ENCODE data around the gene NAA40.
"Not testable (repeated sequence)": the region's sequence is repeated elsewhere in the genome, so short reads cannot be mapped to it uniquely, and the experiment has no call there.

The NAA40 gene

DNA sequence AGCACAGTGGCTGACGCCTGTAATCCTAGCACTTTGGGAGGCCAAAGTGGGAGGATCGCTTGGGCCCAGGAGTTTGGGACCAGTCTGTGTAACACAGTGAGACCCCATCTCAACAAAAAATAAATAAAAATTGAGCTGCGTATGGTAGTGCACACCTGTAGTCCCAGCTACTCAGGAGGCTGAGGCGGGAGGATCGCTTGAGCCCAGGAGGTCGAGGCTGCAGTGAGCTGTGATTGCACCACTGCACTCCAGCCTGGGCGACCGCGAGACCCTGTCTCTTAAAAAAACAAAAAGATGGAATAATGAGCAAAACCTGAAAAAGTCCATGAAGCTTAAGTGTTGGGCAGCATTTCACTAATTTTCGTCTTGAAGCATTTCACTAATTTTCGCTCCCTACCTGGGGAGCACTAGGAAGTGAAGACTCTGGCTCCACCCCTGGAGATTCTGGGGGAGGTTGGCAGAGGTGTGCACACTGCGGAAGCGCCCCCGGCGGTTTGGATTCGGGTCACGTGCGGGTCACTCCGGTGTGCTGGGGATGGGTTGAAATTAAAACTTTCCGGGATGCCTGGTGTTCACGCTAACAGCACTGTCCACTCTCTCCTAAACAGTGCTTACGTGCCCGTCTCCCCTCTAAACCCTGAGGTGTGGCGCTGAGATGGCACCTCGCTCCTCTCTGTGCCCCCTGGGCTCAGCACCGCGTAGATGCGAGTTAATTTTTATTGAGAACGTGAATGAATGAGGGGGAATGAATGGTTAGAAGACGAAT, 906 bp upstream of the NAA40 start:
- DNase-seq: peak in 1 of 2 experiments; percentile 58
- TF ChIP-seq POLR2A (IDR thresholded peaks at IDR 0.05; ENCODE audit: low read length) (no peak), GATA1 (IDR thresholded peaks at IDR 0.05; ENCODE audit: low read depth, low read length) (no peak)

- TF ChIP-seq POLR2A (IDR thresholded peaks at IDR 0.05; ENCODE audit: low read length) (no peak), GATA1 (IDR thresholded peaks at IDR 0.05; ENCODE audit: low read depth, low read length) (no peak)
- peak; percentile 58 to 64 for DNase-seq
Observed at GRCh38 chr11:63939397-63939891, 642 bp downstream of the NAA40 start.

- TF ChIP-seq POLR2A (IDR thresholded peaks at IDR 0.05; ENCODE audit: low read length) (no peak), GATA1 (IDR thresholded peaks at IDR 0.05; ENCODE audit: low read depth, low read length) (no peak)
Observed at GRCh38 chr11:63940786-63941185, 2.0 kb downstream of the NAA40 start.

GRCh38 chr11:63941901-63942300, 3.1 kb downstream of the NAA40 start:
- TF ChIP-seq GATA1 (IDR thresholded peaks at IDR 0.05; ENCODE audit: low read depth, low read length): no peak
- TF ChIP-seq POLR2A (IDR thresholded peaks at IDR 0.05; ENCODE audit: low read length): no peak
- DNase-seq: no peak

More at GRCh38 chr11:63940786-63941185, 2.0 kb downstream of the NAA40 start:
- DNase-seq: no peak

GRCh38 chr11:63942803-63943202, 4.0 kb downstream of the NAA40 start:
- TF ChIP-seq POLR2A (IDR thresholded peaks at IDR 0.05; ENCODE audit: low read length) (no peak), GATA1 (IDR thresholded peaks at IDR 0.05; ENCODE audit: low read depth, low read length) (no peak)
- DNase-seq: no peak

GRCh38 chr11:63944987-63945386, 6.2 kb downstream of the NAA40 start:
- no peak for TF ChIP-seq GATA1 (IDR thresholded peaks at IDR 0.05; ENCODE audit: low read depth, low read length)
- no peak for TF ChIP-seq POLR2A (IDR thresholded peaks at IDR 0.05; ENCODE audit: low read length)

DNA sequence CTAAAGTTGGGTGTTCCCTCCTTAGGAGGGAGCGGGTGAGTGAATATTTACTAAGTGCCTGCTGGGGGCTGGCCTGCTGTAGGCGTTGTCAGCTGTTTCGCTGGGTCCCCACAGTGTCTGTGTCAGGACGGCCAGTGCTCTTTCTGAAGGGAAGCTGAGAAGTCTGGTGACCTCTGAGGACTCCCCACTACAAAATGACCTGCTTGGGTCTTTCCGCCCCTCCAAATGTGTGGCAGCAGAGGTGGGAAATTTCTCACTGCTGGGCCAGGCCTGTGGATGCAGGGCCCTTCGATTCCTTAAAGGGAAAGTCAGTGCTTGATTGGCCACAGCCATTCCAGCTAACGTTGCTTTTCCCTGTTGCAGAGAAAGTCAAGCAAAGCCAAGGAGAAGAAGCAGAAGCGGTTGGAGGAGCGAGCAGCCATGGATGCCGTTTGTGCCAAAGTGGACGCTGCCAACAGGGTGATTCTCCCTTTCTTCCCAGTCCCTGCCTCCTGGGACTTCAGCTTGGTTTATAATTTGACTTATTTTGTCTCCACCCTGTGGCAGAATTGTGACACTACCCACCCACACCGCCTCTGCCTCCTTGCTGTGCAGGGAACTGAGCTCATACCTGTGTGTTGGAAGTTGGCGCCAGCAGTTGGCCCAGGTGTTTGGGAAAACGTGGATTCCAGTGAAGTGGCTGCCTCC, 6.8 kb downstream of the NAA40 start:
- TF ChIP-seq POLR2A (IDR thresholded peaks at IDR 0.05; ENCODE audit: low read length) (no peak), GATA1 (IDR thresholded peaks at IDR 0.05; ENCODE audit: low read depth, low read length) (no peak)
- peak; percentile 63 to 81 for DNase-seq

More at GRCh38 chr11:63944987-63945386, 6.2 kb downstream of the NAA40 start:
- DNase-seq: peak; percentile 85 to 89

GRCh38 chr11:63951779-63952536, 13.2 kb downstream of the NAA40 start:
- TF ChIP-seq POLR2A (IDR thresholded peaks at IDR 0.05; ENCODE audit: low read length): no peak
- TF ChIP-seq GATA1 (IDR thresholded peaks at IDR 0.05; ENCODE audit: low read depth, low read length): no peak
- DNase-seq: no peak

- no peak for DNase-seq
- TF ChIP-seq GATA1 (IDR thresholded peaks at IDR 0.05; ENCODE audit: low read depth, low read length) (no peak), POLR2A (IDR thresholded peaks at IDR 0.05; ENCODE audit: low read length) (no peak)
Observed at GRCh38 chr11:63952570-63952969, 13.8 kb downstream of the NAA40 start.

DNA sequence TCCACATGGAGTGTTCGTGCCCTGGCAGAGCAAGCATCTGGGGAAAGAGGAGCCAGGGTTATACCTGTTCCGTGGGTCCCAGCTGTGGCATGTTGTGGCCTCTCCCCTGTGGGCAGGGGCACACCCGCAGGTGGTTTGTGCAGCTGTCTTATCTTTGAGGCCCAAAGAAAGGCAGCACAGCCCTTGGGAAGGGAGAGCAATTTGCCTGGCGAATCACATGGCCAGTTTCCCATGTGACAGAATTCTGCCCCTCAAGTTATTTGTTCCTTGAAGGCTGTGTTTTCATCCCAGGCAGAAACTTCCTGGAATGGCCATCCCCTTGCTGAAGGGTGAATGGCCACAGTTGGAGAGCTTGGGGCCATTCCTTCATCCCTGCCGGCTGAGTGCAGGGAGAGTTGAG, 19.2 kb downstream of the NAA40 start:
- TF ChIP-seq GATA1 (IDR thresholded peaks at IDR 0.05; ENCODE audit: low read depth, low read length): no peak
- TF ChIP-seq POLR2A (IDR thresholded peaks at IDR 0.05; ENCODE audit: low read length): no peak
- peak; percentile 19 to 51 for DNase-seq

DNA sequence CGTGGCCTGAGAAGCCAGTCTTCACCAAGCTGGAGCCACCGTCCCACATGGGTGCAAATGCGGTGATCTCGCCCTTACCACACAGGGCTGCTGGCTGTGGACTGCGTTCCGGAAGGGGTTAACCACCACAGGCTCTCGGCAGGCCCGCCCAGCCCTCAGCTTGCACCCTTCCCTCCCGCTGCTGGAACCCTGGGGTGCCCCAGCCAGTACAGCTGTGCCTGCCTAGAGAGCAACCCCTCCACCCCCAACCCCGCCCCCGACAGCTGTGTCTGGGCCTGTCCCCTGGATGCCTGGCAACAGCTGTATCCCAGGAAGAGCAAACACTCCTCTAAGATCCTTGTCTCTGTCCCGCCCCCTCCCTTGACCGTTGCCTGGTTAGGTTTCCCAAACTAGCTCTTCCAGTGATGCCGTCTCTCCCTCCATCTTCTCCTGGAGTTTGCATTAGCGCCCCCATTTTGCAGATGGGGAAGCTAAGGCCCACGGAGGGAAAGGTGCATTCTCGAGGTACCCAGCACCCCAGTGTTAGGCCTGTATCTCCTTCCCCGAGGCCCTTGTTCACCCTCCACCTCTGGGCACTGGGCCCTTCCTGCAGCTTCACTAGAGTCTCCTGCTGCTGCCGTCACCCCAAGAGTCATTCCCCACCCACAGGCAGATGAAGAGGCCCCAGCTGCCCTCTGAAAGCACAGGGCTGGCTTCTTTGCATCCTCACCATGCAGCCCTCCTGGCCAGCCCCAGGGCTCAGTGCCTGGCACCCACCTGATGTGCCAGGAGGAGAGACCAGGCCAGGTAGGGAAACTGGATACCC, 23.0 kb downstream of the NAA40 start:
- no peak for DNase-seq
- TF ChIP-seq GATA1 (IDR thresholded peaks at IDR 0.05; ENCODE audit: low read depth, low read length) (no peak), POLR2A (IDR thresholded peaks at IDR 0.05; ENCODE audit: low read length) (no peak)

GRCh38 chr11:63963895-63964294, 25.1 kb downstream of the NAA40 start:
- not testable (repeated sequence) for DNase-seq

DNA sequence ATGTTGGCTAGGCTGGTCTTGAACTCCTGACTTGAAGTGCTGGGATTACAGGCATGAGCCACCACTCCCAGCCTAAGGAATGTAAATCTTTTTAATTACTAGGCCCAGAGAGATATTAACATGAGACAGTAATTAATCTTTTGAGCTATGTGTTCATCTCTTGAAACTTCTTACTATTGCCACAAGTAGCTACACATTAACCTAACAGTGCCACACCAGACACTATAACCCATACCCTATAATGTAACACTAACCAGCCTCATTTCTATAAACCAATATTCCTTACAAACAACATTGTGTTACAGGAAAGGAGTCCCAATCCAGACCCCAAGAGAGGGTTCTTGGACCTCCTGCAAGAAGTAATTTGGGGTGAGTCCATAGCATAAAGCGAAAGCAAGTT, 27.6 kb downstream of the NAA40 start:
- no peak for DNase-seq
- no peak for TF ChIP-seq GATA1 (IDR thresholded peaks at IDR 0.05; ENCODE audit: low read depth, low read length)
- TF ChIP-seq POLR2A (IDR thresholded peaks at IDR 0.05; ENCODE audit: low read length): no peak

All from erythroblast (primary cell).